Inflammatory macrophage treated with lipopolysaccharide for 1 hour (primary cell): ENCODE results near the gene CPNE5.

Source experiments
- DNase-seq, 2 donors: peaks; one replicate each; pipeline ENCODE4 v3.0.0-alpha.2; 2020 to 2022

The CPNE5 gene

GRCh38 chr6:36856277-36856676 lies 17.0 kb upstream of the CPNE5 start:
- DNase-seq: no peak

- DNase-seq: no peak
Observed at GRCh38 chr6:36855750-36856149, 16.5 kb upstream of the CPNE5 start.

- peak; percentile 92 to 94 for DNase-seq
Observed at GRCh38 chr6:36853325-36853724, 14.1 kb upstream of the CPNE5 start.

DNA sequence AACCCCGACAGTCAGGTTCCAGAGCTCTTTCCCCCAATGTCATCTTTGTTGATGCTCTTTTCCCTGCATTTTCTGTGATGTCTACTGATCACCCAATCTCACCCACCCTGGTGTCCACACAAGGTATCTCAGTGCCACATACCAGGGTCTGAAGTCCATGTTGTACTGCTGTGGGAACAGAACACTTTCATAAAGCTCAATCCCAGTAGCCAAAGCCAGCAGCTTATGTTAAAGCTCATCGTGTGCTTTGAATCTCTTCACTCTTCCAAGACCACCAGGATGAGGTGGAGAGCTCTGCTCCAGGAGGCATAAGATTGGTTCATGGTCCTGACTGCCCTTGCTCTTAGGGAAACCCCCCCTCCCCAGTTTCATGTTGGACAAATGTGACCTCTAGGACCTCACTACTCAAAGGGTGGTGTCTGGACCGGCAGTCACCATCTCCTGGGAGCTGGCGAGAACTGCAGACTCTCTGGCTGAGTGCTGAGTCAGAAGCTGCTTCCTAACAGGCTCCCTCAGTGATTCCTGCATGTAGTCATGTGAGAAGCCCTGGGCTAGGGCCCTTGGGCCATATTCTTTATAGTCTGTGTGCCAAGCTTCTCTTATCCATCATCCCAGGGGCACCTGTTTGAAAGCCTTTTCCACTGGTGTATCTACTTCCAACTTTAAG lies 13.4 kb upstream of the CPNE5 start:
- DNase-seq: no peak

GRCh38 chr6:36851626-36852025 lies 12.4 kb upstream of the CPNE5 start:
- peak in 1 of 2 donors; percentile 30 for DNase-seq

DNA sequence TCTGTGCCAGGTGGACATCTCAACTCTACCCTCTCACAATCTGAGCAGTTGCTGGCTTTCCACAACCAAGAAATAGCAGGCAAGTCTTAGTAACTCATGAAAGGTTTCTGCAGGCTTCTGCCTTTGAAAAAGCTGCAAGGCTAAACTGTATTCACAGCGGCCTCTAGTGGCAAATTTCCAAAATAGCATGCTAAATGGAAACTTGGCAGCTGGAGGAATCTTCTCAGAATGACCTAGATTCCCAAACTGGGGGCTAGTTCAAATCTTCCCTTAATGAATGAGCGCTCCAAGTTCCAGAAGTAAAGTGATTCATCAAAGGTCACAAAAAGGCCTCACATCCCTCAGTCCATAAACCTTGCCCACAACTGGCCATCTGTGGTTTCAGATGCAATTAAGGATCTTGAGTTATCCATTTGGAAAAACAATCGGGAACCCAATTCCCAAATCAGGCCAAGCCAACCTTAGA lies 11.9 kb upstream of the CPNE5 start:
- DNase-seq: peak; percentile 55 to 92

DNA sequence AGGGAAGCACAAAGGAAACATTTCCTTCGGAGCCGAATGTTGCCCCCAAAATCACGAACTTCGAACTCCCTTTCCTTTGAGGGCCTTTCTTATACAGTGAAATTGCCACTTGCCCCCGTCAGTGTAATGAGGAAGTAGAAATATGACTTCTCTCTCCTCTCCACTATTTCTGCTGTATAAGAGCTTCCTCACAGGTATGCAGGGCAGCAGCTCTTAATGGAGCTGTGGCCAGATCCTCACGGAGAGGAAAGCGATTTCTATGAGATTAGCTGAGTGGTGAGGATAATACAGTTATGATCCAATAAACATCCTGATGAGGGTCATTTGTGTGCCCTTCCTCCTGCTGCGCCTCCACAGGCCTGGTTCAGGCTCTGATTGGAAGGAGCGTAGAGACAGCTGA lies 10.8 kb upstream of the CPNE5 start:
- no peak for DNase-seq

DNA sequence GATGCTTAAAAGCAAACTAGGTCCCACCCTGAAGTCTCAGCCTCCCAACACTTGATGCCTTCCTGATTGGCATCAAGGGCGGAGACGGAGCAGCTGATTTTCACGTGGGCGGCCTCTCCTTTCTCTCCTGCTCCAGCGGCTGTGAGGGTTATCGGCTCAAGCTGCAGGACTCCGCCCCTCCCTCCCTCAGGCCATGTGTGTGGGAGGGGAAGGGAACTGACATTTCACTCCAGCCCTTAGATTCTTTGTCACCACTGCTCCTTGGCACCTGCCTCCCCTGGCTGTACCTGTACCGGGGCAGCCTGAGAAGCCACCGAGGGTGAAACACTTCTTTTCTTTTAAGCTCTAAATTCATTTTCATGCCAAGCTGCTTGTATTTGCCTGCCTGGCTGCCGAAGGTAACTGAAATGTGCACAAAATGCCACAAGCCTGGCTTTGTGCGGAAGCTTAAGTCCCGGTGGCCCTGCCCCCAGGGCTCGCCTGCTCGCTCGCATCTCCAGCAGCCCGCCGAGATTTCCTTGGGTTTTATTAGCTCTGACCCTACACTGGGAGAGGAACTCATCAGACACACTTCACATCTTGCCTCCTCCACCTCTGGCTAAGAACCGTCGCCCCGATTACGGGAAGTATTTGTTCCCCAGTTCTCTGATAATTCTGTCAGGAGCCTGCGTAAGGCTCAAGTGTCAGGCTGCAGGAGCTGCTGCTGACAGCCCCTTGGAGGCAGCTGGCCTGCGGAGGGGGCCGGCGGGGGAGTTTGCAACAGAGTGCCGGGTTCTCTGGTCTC lies 9.6 kb upstream of the CPNE5 start:
- DNase-seq: peak; percentile 75 to 77

GRCh38 chr6:36847991-36848390 lies 8.7 kb upstream of the CPNE5 start:
- DNase-seq: no peak

- no peak for DNase-seq
Observed at GRCh38 chr6:36847152-36847551, 7.9 kb upstream of the CPNE5 start.

GRCh38 chr6:36845233-36845632 lies 6.0 kb upstream of the CPNE5 start:
- DNase-seq: no peak

- DNase-seq: no peak
Observed at GRCh38 chr6:36844232-36845170, 5.3 kb upstream of the CPNE5 start.

- DNase-seq: no peak
Observed at GRCh38 chr6:36843170-36843569, 3.9 kb upstream of the CPNE5 start.

- DNase-seq: no peak
Observed at GRCh38 chr6:36841756-36842155, 2.5 kb upstream of the CPNE5 start.

DNA sequence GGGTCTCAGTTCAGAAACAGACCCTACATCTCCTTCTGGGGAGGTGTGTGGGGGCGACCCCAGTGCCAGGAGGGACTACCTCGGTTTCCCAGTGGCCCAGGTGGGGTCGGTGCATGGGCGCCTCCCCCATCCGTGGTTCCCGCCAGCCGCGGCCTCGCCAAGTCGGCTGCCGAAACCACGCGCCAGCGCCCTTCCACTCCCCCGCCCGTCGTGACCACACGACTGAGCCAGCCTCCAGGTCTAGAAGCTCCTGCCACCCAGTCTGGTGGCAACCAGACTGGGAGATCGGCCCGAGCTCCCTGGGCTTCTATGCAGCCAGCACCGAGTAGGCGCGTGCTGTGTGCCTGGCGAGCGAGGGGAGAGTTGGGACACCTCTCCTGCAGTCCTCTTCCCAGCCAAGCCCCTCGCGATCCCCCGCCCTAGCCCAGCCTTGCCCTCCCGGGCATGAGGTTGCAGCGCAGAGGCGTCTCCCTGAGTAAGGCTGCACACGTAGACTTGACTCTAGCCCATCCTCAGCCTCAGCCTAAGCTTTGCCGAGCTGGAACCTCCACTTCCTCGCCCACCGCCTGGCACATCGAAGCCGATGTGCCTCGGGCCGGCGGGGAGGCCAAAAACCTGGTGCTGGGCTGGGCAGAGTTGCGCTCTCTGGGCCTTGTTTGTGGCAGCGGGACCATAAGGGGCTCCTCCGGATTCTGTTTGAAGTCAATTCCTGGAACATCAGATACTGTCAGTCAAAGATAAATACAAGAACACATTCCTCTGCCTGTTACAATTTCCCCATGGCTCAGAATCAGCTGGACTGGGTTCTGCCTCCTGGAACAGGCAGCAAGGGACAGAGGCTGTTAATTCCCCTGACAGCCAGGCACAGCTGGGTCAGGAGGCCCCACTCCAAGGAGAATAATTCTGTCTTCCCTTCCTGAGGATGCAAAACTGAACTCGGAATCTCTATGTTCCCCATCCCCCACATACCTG lies 1.5 kb upstream of the CPNE5 start:
- no peak for DNase-seq

DNA sequence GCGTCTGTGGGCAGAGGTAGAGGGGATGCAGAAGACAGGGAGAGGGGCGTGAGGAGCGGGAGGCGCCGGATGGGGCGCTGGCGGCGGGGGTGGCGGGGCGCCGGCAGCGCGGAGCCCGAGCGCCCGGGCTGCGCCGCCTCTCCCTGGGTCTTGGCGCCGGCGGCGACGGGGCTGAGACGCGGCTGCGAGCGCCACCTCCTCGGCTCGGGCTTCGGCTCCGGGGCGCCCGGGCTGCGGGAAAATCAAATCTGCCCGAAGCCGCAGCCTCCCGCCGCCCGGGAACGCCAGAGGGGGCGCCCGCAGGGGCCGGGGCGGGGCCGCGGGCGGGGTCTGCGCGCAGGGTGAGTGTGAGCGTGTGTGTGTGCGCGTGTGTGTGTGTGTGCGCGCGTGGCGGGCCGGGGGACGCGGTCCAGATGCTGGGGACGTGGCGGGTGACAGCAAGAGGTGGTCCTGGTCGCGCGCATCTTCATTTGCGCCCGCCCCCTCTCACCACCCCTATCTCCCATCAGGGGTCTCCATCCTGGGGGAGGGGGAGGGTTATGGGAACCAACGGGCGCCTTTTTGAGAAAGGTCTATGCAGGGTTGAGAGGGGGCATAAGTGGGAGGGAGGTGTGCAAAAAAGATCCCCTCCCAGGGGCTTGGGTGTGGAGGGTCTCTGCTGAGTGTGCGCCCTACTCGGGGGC lies 646 bp upstream of the CPNE5 start:
- DNase-seq: peak in 1 of 2 donors; percentile 19

DNA sequence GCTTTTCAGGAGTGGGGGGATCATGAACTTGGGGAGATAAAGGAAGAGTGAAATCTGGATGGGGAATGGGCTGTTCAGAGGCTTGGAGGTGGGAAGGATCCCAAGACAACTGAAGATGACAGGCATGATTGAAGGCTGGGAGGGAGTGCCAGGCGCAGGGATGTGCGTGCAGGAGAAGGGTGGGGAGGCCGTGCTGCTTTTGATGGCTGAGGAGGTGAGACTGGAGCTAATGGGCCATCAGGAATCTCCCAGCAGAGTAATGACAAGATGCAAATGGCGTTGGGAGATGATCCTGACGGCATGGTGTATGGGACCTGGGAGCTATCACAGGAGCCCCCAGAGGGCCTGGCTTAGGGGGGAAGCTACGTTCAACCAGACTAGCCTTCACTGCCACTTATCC lies 1.6 kb downstream of the CPNE5 start:
- DNase-seq: no peak

- no peak for DNase-seq
Observed at GRCh38 chr6:36837022-36837339, 2.3 kb downstream of the CPNE5 start.

GRCh38 chr6:36836111-36837021 lies 2.9 kb downstream of the CPNE5 start:
- no peak for DNase-seq

GRCh38 chr6:36834576-36835341 lies 4.5 kb downstream of the CPNE5 start:
- no peak for DNase-seq
